WTC11 (cell line): ENCODE measurements around the gene ANK2. TPM values are rescaled to one million over a fixed set of nuclear protein-coding genes. Genes with fewer than 3 reads are reported as not detected.

ENCODE experiments used
- ATAC-seq: fragments of 200-7000 bp; cut with Tn5 transposase; 2 replicates; pipeline ENCODE4 v1.10.0; 2021; ENCODE audit warnings: mild to moderate bottlenecking, moderate library complexity
- CTCF ChIA-PET: fragments of 300-600 bp; sonication (Branson Sonifier 250); formaldehyde crosslinking; loops from one replicate; lab custom pipeline; 2021; ENCODE audit warnings: antibody characterized with exemption; lab: Charles Lee
- POLR2A ChIA-PET: fragments of 350-600 bp; sonication (Branson Sonifier 250); formaldehyde crosslinking; loops from one replicate; lab custom pipeline; 2021; ENCODE audit warnings: antibody characterized with exemption; lab: Charles Lee
- DNase-seq: peaks from one replicate; pipeline ENCODE4 v3.0.0; 2021; ENCODE audit warnings: low spot score
- H3K27ac Mint-ChIP-seq: 2 replicates; pipeline ENCODE4 v1.8.0; 2021; ENCODE audit warnings: mixed read lengths
- H3K27me3 Mint-ChIP-seq: 2 replicates; pipeline ENCODE4 v1.8.0; 2021; ENCODE audit warnings: low read depth, mild to moderate bottlenecking, moderate library complexity, mixed read lengths
- H3K36me3 Mint-ChIP-seq: 2 replicates; pipeline ENCODE4 v1.8.0; 2021; ENCODE audit warnings: mixed read lengths
- H3K4me1 Mint-ChIP-seq: 2 replicates; pipeline ENCODE4 v1.8.0; 2022; ENCODE audit warnings: mixed read lengths
- H3K4me3 Mint-ChIP-seq: 2 replicates; pipeline ENCODE4 v1.8.0; 2021; ENCODE audit warnings: mild to moderate bottlenecking, moderate library complexity, mixed read lengths
- H3K9me3 Mint-ChIP-seq: 2 replicates; pipeline ENCODE4 v1.8.0; 2021; ENCODE audit warnings: mixed read lengths
- ATF3 ChIP-seq: sonication (generic); formaldehyde crosslinking; conservative IDR thresholded peaks from 2 replicates; pipeline ENCODE4 v1.8.1; 2022; ENCODE audit warnings: mild to moderate bottlenecking, missing genetic modification reagents
- CTCF ChIP-seq: fragments of 200-600 bp; IDR thresholded peaks from 2 replicates; pipeline ENCODE4 v1.8.0; 2022; ENCODE audit warnings: antibody characterized with exemption
- GABPB1 ChIP-seq: sonication (generic); formaldehyde crosslinking; IDR thresholded peaks from 2 replicates; pipeline ENCODE4 v1.8.1; 2023; ENCODE audit warnings: mild to moderate bottlenecking, missing genetic modification reagents
- HMGA2 ChIP-seq: fragments of 250-450 bp; sonication (Bioruptor Pico); IDR thresholded peaks from 2 replicates; pipeline ENCODE4 v1.4.0; 2021; ENCODE audit warnings: mild to moderate bottlenecking, moderate library complexity
- HMGXB4 ChIP-seq: sonication (generic); formaldehyde crosslinking; IDR thresholded peaks from 2 replicates; pipeline ENCODE4 v1.8.1; 2023; ENCODE audit warnings: mild to moderate bottlenecking, moderate library complexity, missing genetic modification reagents
- IRF1 ChIP-seq: sonication (generic); formaldehyde crosslinking; IDR thresholded peaks from 2 replicates; pipeline ENCODE4 v1.8.0; 2023; ENCODE audit warnings: missing genetic modification reagents
- MLX ChIP-seq: sonication (generic); formaldehyde crosslinking; IDR thresholded peaks from 2 replicates; pipeline ENCODE4 v1.8.1; 2023; ENCODE audit warnings: mild to moderate bottlenecking, missing genetic modification reagents, moderate library complexity
- SMAD4 ChIP-seq: sonication (generic); formaldehyde crosslinking; IDR thresholded peaks from 2 replicates; pipeline ENCODE4 v1.8.0; 2022; ENCODE audit warnings: mild to moderate bottlenecking, missing genetic modification reagents
- ZNF121 ChIP-seq: sonication (generic); formaldehyde crosslinking; IDR thresholded peaks from 2 replicates; pipeline ENCODE4 v1.8.0; 2023; ENCODE audit warnings: missing genetic modification reagents
- ZNF281 ChIP-seq: sonication (generic); formaldehyde crosslinking; IDR thresholded peaks from 2 replicates; pipeline ENCODE4 v1.8.0; 2023; ENCODE audit warnings: mild to moderate bottlenecking, missing genetic modification reagents
- ZNF425 ChIP-seq: fragments of 250-450 bp; sonication (Bioruptor Pico); conservative IDR thresholded peaks from 2 replicates; pipeline ENCODE4 v1.9.0; 2021; ENCODE audit warnings: mild to moderate bottlenecking
- total RNA-seq: library from RNA; stranded (reverse); gene quantifications from 3 replicates; pipeline ENCODE4 v1.2.3, GENCODE V29; 2021

The ANK2 gene
- total RNA-seq, 1 experiment from 2014 or later, result 27.9 TPM

- no peak overlapping the region for H3K27ac Mint-ChIP-seq
- no peaks in the 10 kb centered on the region for H3K36me3 Mint-ChIP-seq
- POLR2A ChIA-PET, result no interaction called here
- ATAC-seq (peak; percentile 22; the same call in 1 of the 2 replicates), DNase-seq (no peak)
- H3K4me1 Mint-ChIP-seq, result no peaks in the 10 kb centered on the region
- no peaks in the 10 kb centered on the region for H3K9me3 Mint-ChIP-seq
- CTCF ChIA-PET, result interaction anchor here (0.5 to 1.0 kb wide), 5 partner anchors 13 to 330 kb away, joined by 3 to 6 read pairs (median 3); no protein-coding TSS in a partner anchor
- no peaks in the 10 kb centered on the region for H3K27me3 Mint-ChIP-seq
- no peak overlapping the region for H3K4me3 Mint-ChIP-seq
- TF ChIP-seq GABPB1 (no peak), ATF3 (CRISPR knock-in tag) (no peak), CTCF (peak; percentile 58), MLX (CRISPR knock-in tag) (no peak)
Observed at GRCh38 chr4:113094802-113095201, 45.3 kb downstream of the ANK2 start.

- no peaks in the 10 kb centered on the region for H3K9me3 Mint-ChIP-seq
- DNase-seq, result no peak
- H3K4me1 Mint-ChIP-seq, result peaks cover 16% of the 10 kb centered on the region
- H3K4me3 Mint-ChIP-seq, result no peak overlapping the region
- no peak for ATAC-seq
- H3K27ac Mint-ChIP-seq, result no peak overlapping the region
- H3K27me3 Mint-ChIP-seq, result no peaks in the 10 kb centered on the region
- no peak for TF ChIP-seq ZNF425 (CRISPR knock-in tag)
- ChIA-PET CTCF (no interaction called here), POLR2A (no interaction called here)
- H3K36me3 Mint-ChIP-seq, result no peaks in the 10 kb centered on the region
Observed at GRCh38 chr4:113101669-113102068, 52.2 kb downstream of the ANK2 start.

- ChIA-PET CTCF (interaction anchor here (1.1 kb wide), 1 partner anchor 153 kb away, joined by 3 read pairs; no protein-coding TSS in a partner anchor), POLR2A (no interaction called here)
- no peak overlapping the region for H3K27ac Mint-ChIP-seq
- DNase-seq (no peak), ATAC-seq (no peak)
- no peaks in the 10 kb centered on the region for H3K9me3 Mint-ChIP-seq
- H3K4me1 Mint-ChIP-seq, result peaks cover 19% of the 10 kb centered on the region
- H3K36me3 Mint-ChIP-seq, result no peaks in the 10 kb centered on the region
- no peaks in the 10 kb centered on the region for H3K27me3 Mint-ChIP-seq
- H3K4me3 Mint-ChIP-seq, result no peak overlapping the region
- TF ChIP-seq ZNF121 (CRISPR knock-in tag) (no peak), ZNF281 (CRISPR knock-in tag) (no peak)
Observed at GRCh38 chr4:113103556-113103955, 54.1 kb downstream of the ANK2 start.

- Mint-ChIP-seq H3K4me1 (peaks cover 22% of the 10 kb centered on the region), H3K9me3 (no peaks in the 10 kb centered on the region), H3K4me3 (no peak overlapping the region), H3K27ac (no peak overlapping the region), H3K27me3 (no peaks in the 10 kb centered on the region), H3K36me3 (no peaks in the 10 kb centered on the region)
- ATAC-seq (no peak), DNase-seq (no peak)
- ChIA-PET POLR2A (no interaction called here), CTCF (interaction anchor here (1.0 to 2.5 kb wide), 6 partner anchors 11 to 194 kb away, joined by 3 to 10 read pairs (median 5); no protein-coding TSS in a partner anchor)
- TF ChIP-seq IRF1 (CRISPR knock-in tag) (no peak), HMGA2 (CRISPR knock-in tag) (no peak), ZNF425 (CRISPR knock-in tag) (no peak), SMAD4 (no peak), CTCF (no peak), HMGXB4 (CRISPR knock-in tag) (no peak)
Observed at GRCh38 chr4:113106108-113106507, 56.7 kb downstream of the ANK2 start.
